Activated CD4-positive, alpha-beta T cell treated with anti-CD3 and anti-CD28 coated beads for 4 hours (primary cell): ENCODE results near the gene TMPRSS6.

Source experiments
- DNase-seq, 2 donors: peaks; one replicate each; pipeline ENCODE4 v3.0.0-alpha.2; 2020

The TMPRSS6 gene

GRCh38 chr22:37115032-37115431 lies 5.5 kb upstream of the TMPRSS6 start:
- no peak for DNase-seq

DNA sequence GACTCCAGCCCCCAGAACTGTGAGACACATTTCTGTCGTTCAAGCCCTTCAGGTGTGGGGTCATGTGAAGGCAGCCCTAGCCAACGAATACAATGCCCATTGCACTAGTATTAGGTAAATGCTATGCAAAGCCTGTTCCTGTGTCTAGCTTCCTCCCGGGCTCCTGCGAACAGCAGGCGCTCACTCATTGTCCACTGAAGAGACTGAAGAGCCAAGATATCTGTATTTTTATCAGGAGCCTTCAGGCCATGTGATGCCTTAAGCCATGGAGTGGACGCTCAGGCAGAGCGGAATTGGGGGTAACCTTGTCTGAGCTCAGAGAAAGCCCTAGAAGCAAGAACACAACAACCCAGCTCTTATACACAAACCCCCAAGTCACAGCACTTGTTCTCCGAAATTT lies 4.2 kb upstream of the TMPRSS6 start:
- no peak for DNase-seq

GRCh38 chr22:37112084-37112728 lies 2.7 kb upstream of the TMPRSS6 start:
- no peak for DNase-seq

- DNase-seq: no peak
These were observed 1.7 kb upstream of the TMPRSS6 start for GRCh38 chr22:37111156-37111717.

DNA sequence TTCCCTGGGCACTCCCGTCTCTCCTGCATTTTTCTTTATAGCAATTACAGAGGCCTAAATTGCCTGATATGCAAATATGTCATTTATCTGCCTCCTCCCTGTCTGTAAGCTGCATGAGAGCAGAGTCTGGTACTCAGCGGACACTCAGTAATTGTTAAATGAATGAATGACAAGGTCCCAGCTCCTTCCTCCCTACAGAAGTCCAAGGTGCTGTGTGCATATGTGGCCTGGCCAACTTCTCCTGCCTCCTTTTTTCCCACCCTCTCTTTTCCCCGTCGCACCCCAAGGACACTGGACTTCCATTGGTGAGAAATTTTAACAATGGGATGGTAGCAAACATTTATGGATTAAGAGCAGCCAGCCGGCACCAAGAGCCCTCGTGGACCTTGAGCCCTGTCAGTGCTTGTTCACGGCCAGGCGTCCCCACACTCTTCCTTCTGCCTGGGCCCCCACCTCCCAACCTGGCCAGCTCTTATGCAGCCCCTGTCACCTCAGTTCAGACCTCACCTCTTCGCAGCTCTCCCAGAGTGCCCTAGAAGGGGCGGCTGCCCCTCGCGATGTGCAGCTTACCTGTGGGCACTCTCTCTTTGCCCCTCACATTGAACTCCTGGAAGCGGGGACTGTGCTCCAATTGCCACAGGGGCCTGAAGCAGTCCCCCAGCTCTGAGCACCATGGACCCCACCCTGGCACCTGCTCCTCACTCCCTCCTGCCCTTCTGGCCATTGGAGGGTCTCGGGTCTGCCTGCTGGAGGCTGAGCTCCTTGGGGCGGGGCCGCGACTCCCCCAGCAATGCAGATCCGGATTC lies 1.5 kb downstream of the TMPRSS6 start:
- no peak for DNase-seq

GRCh38 chr22:37105990-37106389 lies 3.5 kb downstream of the TMPRSS6 start:
- no peak for DNase-seq

- no peak for DNase-seq
These were observed 4.4 kb downstream of the TMPRSS6 start for GRCh38 chr22:37105154-37105553.

GRCh38 chr22:37103656-37104452 lies 5.7 kb downstream of the TMPRSS6 start:
- no peak for DNase-seq

DNA sequence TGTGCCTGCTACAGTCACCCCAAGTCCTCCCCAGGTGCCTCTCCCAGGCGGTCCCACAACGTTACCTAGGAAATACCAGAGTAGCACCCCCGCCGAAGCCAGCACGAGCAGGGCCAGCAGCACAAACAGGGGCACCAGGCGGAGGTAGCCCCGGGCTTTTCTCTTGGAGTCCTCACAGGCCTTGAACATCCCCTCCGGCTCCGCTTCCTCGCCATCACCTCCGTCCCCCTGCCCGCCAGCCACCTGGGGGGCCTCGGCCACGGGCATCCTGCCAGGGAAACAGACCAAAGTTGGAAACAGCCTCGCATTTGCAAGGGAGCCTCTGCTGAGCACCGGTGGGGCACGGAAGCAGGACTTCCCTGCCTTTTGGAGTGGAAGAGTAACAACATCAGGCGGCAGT lies 6.4 kb downstream of the TMPRSS6 start:
- no peak for DNase-seq

DNA sequence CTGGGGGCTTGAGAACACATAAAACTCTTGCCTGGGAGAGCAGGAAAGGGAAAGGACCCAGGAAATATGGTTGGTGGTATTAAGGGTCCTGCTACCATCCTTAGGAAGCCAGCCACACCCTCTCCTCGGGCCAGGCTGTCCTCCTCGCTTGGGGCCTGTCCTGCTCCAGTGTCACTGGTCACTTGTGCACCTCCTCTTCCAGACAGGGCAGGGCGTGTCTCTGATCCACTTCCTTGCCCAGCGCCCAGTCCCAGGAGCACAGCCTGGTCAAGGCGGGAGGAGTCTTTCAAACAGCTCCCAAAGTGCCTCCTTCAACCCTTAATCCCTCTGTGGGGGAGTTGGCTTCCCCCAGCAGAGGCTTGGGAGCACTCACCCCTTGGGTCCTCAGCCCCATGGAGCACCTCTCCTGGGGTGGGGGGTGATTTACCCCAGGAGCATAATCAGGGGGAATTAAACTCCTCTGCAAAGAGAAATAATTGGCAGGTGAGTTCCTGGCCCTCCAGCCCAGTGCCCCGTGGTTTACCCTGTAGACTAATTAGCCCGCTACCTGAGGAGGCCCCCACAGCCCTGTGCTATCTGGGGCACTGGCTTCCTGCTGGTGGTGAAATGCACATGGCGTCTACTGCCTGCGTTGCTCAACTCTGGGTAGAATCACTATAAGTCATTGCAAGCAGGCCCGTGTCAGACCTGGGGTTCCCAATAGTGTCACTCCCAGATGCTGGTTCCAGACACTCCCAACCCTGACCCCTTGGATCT lies 8.0 kb downstream of the TMPRSS6 start:
- no peak for DNase-seq

- DNase-seq: no peak
These were observed 8.9 kb downstream of the TMPRSS6 start for GRCh38 chr22:37100589-37101127.

GRCh38 chr22:37098976-37099591 lies 10.4 kb downstream of the TMPRSS6 start:
- DNase-seq: no peak

- no peak for DNase-seq
These were observed 12.2 kb downstream of the TMPRSS6 start for GRCh38 chr22:37097346-37097745.

DNA sequence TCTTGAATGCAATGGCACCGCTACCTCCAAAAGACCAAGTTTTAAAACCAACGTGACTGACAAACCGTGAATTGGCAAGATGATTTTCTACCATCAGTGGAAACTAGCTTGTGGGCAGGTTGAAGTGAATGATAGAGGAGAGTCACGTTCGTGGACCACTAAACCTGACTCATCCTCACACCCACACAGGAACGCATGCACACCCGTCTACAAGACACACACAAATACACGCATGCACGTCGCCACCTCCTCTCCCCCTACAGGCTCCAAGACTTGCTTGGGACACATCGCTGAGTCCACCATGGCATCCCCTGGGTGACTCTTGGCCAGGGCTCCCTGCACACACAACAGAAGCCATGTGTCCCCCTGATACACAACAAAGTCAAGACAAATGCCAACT lies 14.4 kb downstream of the TMPRSS6 start:
- peak; percentile 71 to 74 for DNase-seq

DNA sequence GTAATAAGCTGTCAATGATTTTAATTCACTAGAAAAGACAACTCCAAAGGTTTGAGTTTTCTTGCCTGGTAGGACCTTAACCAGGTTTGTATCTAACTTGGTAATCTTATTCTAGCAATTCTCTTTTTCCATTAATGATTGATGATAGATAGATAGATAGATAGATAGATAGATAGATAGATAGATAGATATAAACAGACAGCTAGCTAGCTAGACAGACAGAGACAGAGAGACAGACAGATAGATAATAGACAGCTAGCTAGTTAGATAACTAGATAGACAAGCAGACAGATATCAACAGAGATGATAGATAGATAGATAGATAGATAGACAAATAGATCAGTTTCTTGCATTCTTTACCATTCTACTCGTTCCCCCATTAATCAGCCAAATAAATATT lies 15.3 kb downstream of the TMPRSS6 start:
- no peak for DNase-seq

- no peak for DNase-seq
These were observed 16.5 kb downstream of the TMPRSS6 start for GRCh38 chr22:37092997-37093396.

GRCh38 chr22:37091994-37092393 lies 17.5 kb downstream of the TMPRSS6 start:
- no peak for DNase-seq

- no peak for DNase-seq
These were observed 18.4 kb downstream of the TMPRSS6 start for GRCh38 chr22:37090920-37091695.

DNA sequence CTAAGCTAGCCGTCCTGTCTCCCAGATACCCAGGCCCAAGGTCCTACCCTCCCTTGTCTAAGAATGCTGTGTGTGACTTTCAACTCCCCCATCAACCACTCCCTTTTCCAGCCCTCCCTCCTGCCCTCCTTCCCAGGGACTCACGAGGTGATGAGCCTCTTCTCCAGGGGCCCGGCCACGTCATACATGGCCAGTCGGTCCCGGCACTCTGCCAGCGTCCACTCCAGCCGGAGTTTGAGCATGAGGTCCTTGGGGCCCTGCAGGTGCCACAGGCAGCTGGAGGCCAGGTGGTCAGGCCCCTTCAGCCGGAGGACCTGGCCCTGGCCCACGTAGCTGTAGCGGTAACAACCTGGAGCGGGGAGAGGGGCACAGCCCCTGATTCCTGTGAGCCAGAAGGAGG lies 20.1 kb downstream of the TMPRSS6 start:
- DNase-seq: no peak

DNA sequence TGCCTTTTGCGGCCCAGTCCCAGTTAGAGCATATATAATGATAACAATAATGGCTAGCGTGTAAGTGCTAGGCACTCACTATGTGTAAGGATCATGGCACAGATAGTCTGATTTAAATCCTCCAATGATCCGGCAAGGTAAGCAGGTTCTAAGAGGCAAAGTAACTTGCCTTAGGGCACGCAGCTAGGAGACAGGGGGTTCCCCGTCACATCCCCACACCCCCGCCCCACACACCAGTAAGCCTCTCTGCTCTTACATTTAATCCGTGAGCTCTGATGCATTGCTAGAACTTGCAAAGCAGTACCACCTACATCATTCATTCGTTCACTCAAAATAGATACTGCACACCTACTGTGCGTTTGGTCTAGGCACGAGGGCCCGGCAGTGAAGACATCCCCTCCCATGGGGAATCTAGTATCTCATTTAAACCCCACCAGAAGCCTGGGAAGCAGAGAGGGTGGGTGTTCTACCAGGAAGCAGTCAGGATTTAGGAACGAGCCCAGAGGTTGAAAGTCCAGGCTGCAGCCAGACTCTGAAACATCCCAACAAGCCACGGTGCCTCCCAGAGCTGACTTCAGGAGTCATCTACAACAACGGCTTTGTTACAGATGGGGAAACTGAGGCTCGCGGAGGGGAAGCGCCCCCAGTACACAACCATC lies 20.6 kb downstream of the TMPRSS6 start:
- DNase-seq: no peak
